RKO (cell line): ENCODE measurements around the gene AQR.
"Not testable (repeated sequence)": the region's sequence is repeated elsewhere in the genome, so short reads cannot be mapped to it uniquely, and the experiment has no call there.

ENCODE experiments used
- DNase-seq: peaks from one replicate; pipeline ENCODE4 v3.0.0-alpha.2; 2016; ENCODE audit warnings: low spot score

Gene AQR

DNA sequence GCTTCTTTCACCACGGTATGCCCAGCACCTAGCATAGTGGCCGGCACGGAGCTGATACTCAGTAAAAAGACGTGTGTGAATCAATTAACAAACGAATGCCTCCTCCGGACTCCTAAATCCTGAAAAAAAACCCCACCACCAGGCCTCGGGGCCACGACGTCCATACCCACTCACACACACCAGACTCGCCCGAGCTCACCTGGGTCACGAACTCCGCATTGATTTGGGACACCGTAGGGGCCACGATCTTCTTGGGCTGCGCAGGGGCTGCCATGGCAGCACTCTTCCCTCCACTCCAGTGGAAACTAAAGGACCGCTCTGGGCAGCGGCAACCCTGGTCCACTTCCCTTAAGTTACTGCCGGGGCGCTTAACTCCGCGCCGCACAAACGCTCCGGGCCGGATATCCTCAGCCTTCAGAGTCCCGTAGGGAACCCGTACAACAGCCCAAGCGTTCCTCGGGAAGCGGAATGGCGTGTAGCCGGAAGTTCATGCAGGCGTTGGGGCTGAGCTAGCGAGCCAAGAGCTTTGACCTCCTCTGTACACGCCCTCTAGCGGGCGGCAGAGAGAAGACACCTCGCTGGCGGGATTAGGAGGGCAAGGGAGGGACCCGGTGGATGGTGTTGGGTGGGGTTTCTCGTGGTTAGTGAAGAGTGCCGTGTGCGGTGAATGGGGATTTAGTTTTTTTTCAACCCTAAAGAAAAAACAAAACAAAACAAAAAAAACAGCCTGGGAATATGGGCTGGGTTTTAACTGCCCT lies at the start of gene AQR:
Gene AQR (minus strand): TSS at position 403 of the 758 bp plus-strand sequence. CDS start 129 bp downstream, at position 274.
- DNase-seq: peak; percentile 98

GRCh38 chr15:35014241-35014640 lies 44.7 kb upstream of the AQR start:
- no peak for DNase-seq

DNA sequence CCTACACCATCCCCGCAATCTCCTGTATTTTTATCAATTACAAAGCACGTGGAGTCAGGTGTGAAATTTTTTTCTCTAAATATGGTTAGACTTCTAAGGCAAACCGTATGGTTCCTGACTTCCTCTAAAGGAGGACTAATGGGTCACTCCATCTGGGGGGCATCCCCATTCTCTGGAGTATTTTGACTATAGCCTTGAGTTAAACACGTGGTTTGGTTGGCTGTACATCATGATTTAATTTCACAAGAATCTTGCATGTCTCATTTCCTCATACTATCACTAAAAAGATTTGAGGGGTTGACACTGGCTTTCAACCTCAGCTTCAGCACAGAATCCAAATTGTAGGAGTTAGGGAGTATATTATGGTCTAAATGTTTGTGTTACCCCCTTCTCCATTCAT lies 43.8 kb upstream of the AQR start:
- DNase-seq: no peak

DNA sequence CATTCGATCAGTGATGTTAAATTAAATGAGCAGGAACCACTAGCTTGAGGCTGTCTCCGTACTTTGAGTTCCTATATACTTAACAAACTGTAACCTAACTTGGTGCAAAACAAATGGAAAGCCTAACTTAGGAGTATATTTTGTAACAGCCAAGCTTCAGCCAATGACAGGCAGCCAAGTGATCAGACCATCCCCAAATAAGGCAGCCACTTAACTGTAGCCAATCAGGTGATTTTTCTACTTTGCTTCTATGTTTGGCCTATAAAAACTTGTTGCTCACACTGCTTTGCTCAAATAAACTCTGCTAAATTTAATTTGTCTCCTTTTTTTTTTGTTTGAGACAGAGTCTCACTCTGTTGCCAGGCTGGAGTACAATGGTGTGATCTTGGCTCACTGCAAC lies 37.9 kb upstream of the AQR start:
- DNase-seq: no peak

DNA sequence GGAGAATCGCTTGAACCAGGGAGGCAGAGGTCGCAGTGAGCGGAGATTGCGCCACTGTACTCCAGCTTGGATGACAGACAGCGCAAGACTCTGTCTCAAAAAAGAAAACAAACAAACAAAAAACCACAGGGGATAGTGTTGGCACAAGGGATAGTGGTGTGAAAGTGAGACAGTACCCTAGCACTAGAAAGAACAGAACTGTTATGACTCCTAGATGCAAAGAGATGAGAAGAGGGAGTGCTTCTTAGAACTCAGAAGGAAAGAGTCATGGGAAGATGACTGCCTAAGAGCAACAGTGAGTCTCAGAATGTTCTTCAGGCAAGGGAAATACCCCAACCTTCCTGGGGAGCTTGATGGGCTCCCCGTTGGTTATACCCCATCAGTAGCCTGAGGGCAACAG lies 36.4 kb upstream of the AQR start:
- no peak for DNase-seq

DNA sequence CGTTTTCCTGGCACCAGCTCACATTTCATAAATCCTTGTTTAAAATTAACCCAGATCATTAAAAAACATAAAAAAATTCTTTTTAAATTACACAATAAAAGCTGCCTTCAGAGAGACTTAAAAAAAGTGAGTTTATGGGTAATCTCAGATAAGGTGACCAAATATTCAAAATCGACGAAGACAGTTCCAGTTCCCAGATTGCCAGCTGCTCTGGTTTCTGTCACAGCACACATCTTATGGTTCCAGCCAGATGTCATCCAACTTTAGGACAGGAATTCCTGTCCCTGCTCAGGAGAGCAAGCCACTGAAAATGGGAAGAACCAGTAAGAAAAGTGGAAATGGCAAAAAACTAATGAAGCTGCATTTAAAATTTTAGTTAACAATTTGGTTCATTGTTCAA lies 34.4 kb upstream of the AQR start:
- no peak for DNase-seq

DNA sequence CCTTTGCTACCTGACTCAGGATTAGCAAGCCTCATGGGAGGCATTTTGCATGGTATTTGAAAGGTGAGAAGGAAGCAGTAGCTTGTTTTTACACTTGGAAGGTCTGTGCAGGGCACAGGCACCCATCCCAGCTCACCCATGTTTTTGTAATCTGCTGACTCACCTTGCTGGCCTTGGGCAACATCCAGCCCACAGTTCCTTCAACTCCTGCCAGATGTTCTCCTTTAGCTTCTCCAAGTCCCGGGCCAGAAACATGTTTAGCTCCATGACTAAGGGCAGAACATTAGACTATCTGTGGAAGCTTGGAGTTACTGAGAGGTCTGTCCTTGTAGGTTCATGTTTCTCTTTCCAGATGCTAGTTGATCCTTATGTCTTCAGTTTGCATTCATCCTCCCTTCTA lies 31.0 kb upstream of the AQR start:
- peak; percentile 27 for DNase-seq

GRCh38 chr15:34999906-35000305 lies 30.4 kb upstream of the AQR start:
- no peak for DNase-seq

DNA sequence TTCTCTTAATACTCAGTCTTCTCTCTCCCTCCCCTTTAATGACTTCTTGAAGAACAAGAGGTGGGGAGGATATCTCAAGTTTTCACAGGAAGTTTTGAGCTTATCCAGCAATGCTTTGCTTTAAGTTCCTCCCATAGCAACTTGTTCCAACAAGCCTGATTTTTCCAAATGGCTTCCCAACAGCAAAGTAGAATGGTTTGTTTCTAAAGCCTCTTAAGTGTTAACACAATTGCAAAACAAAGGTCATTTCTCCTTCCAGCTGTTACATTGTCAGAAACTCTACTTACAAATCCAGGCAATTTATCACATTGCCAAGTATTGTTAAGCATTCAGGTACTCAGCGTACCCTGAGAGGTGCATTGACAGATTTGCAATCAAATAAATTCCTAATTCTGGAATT lies 25.4 kb upstream of the AQR start:
- no peak for DNase-seq

GRCh38 chr15:34993877-34994276 lies 24.3 kb upstream of the AQR start:
- no peak for DNase-seq

DNA sequence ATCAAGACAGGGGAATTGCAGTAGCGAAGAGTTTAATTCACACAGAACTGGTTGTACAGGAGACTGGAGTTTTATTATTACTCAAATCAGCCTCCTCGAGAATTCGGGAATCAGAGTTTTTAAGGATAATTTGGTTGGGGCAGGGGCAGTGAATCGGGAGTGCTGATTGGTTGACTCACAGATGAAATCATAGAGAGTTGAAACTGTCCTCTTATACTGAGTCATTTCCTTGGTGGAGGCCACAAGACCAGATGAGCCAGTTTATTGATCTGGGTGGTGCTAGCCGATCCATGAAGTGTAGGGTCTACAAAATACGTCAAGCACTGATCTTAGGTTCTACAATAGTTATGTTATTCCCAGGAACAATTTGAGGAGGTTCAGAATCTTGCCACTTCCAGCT lies 23.9 kb upstream of the AQR start:
- DNase-seq: peak; percentile 44

- DNase-seq: peak; percentile 75
Observed at GRCh38 chr15:34988027-34988902, 18.7 kb upstream of the AQR start, which contains the start of gene ZNF770. TSS of gene ZNF770 (minus strand) at chr15:34988287. CDS start at chr15:34983434, 4,853 bp downstream.

- no peak for DNase-seq
Observed at GRCh38 chr15:34987609-34988026, 18.1 kb upstream of the AQR start.

- DNase-seq: peak; percentile 60
Observed at GRCh38 chr15:34986771-34987480, 17.4 kb upstream of the AQR start.

DNA sequence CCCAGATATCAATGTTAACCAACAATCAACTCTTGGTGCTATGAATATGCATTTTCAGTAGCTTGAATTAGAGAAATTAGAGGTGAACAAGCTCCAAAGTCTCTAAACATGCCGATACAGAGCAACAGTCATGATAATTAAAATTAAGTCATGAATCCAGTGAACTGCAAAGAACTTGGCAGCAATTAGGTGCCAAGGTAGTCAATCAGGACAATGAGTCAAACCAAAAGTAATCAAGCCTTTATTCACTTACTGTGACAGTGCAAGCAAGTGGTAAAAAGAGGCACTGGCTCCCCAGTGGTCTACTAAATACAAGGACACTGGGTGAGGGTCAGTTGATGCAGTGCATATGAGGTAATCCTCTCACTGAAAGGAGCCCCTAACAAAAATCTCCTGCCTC lies 16.8 kb upstream of the AQR start:
- peak; percentile 58 for DNase-seq

DNA sequence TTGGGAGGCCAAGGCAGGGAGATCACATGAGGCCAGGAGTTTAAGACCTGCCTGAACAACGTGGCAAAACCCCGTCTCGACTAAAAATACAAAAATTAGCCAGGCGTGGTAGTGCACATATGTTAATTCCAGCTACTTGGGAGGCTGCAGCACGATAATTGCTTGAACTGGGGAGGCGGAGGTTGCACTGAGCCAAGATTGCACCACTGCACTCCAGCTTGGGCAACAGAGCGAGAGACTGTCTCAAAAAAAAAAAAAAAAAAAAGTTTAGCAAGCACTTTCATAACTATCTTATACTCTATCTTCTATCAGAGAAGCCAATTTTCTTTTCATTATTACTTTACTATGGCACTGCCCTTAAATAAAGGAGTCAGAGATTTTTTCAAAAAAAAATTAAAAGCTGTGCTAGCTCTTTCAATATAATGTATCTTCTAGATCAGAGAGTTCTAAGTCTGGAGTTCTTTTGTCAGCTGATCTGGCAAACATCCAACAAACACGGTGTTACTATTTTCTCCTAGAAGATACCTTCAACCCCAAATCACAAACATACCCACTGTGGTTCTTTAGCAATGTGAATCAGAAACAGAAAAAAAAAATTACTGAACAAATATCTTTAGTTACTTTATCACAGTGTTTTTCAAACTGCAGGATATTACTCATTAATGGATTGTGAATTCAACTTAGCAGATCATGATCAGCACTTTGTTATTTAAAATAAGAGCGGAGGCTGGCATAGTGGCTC lies 15.5 kb upstream of the AQR start:
- no peak for DNase-seq

- DNase-seq: no peak
Observed at GRCh38 chr15:34976743-34977142, 7.2 kb upstream of the AQR start.

GRCh38 chr15:34976073-34976472 lies 6.5 kb upstream of the AQR start:
- DNase-seq: no peak

DNA sequence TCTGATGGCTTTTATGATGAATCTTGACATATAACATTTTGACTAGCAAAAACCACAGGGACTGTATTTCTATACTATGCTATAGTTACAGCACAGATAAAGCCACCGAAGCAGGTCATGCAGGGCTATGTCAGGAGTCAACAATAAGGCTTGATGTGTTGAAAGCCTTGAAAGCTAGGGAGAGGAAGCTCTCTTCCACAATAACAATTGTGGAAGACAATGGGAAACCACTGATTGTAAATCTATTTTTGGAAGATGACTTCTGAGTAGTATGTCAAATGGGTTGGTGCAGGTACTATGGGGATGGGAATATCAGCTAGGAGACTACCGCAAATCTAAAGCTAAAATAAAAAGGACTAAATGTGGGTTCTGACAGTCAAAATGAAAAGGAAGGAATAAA lies 4.0 kb upstream of the AQR start:
- no peak for DNase-seq

DNA sequence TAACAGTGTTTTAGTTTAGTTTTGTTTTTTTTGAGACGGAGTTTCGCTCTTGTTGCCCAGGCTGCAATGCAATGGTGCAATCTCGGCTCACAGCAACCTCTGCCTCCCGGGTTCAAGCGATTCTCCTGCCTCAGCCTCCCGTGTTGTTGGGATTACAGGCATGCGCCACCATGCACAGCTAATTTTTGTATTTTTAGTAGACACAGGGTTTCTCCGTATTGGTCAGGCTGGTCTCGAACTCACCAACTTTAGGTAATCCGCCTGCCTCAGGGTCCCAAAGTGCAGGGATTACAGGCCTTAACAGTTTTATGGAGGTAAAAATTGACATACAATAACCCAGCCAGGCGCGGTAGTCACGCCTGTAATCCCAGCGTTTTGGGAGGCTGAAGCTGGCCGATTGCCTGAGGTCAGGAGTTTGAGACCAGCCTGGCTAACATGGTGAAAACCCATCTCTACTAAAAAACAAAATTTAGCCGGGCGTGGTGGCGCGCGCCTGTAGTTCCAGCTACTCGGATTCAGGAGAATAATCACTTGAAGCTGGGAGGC lies 629 bp upstream of the AQR start:
- not testable (repeated sequence) for DNase-seq

GRCh38 chr15:34964277-34964676 lies 5.3 kb downstream of the AQR start:
- no peak for DNase-seq

DNA sequence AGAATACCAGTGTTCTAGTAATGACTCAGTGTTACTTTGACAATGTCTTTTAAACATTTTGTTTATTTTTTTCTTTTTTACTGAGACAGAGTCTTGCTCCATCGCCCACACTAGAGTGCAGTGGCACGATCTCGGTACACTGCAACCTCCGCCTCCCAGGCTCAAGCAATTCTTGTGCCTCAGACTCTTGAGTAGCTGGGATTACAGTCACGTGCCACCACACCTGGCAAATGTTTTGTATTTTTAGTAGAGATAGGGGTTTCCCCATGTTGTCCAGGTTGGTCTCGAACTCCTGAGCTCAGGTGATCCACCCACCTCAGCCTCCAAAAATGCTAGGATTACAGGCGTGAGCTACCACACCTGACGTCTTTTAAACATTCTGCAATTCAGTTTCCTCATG lies 15.7 kb downstream of the AQR start:
- DNase-seq: no peak
